ENCODE results near the gene MBD2. TPM values are rescaled to one million over a fixed set of nuclear protein-coding genes. Genes with fewer than 3 reads are reported as not detected.

MBD2 gene
- total and polyA plus RNA-seq, 2 donors (not counting 1 experiment from before 2014, with no cell fraction given) = 53.0 to 134 TPM

DNA sequence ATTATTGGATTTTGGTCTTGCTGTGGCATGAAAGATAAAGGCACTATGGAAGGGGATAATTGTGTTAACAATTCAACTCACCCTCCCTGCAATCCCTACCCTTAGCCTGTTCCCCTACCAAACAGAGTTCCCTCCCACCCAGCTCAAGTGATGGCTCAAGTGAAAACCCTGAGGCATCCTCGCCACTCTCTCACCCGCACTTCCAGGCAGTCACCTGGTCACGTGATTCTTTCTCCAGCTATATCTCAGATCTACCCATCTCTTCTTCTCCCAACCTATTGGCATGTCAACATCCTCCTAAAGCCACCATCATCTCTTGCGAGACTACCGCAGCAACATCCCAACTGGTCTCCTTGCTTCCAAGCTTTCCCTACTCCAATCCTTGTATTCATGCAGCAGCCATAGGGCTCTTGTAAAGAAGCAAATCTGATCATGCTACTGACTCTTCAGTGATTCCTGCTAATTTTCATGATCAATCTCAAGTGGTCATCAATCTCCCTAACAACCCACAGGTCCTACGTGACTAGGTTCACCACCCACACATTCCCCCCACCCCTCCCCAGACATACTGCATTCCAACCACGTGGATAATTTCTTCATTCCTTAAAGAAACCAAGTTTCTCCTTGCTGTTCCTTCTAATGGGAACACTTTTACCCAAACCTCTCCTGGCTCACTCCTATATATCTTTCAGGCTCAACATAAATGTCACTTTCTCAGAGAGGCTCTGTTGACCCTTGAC is 66.7 kb downstream of the MBD2 start:
- Histone ChIP-seq H3K4me3 (ENCODE audit: control extremely low read depth in 1 of 5, extremely low read depth in 1 of 5, insufficient read depth in 1 of 5, low read depth in 2 of 5, low read length in 4 of 5) (no peak overlapping the region), H3K4me1 (ENCODE audit: control insufficient read depth in 2 of 2, insufficient read depth in 2 of 2, low read length in 2 of 2) (no peaks in the 10 kb centered on the region), H4K20me1 (ENCODE audit: control insufficient read depth, insufficient read depth, low read length, poor library complexity, severe bottlenecking) (peaks cover 11% of the 10 kb centered on the region), H2AFZ (ENCODE audit: insufficient read depth, low read depth, low read length, poor library complexity, severe bottlenecking) (no peak overlapping the region), H3K27me3 (replicated peaks in 1 of 4; ENCODE audit: control extremely low read depth in 1 of 4, control insufficient read depth in 3 of 4, insufficient read depth in 4 of 4, low read length in 3 of 4) (no peaks in the 10 kb centered on the region), H3K27ac (ENCODE audit: low read length in 2 of 2) (no peak overlapping the region), H3K79me2 (ENCODE audit: control insufficient read depth, insufficient read depth, low read length) (peaks cover 4% of the 10 kb centered on the region), H3K4me2 (replicated peaks; ENCODE audit: low read depth, low read length, poor library complexity, severe bottlenecking) (no peak overlapping the region), H3K36me3 (replicated peaks in 1 of 2; ENCODE audit: control extremely low read depth in 1 of 2, control insufficient read depth in 1 of 2, extremely low read depth in 1 of 2, insufficient read depth in 2 of 2, low read length in 1 of 2) (peaks cover 20 to 93% of the 10 kb centered on the region in 2 experiments), H3K9ac (ENCODE audit: low read length) (no peak overlapping the region), H3K9me3 (ENCODE audit: control extremely low read depth in 1 of 3, control insufficient read depth in 2 of 3, insufficient read depth in 1 of 3, low read length in 2 of 3) (no peaks in the 10 kb centered on the region)
- ChIA-PET CTCF (no interaction called here), POLR2A (no interaction called here)
- H3K27ac Mint-ChIP-seq = no peak overlapping the region
- H3K4me1 Mint-ChIP-seq = no peaks in the 10 kb centered on the region
- no peak for TF ChIP-seq EZH2 (IDR thresholded peaks at IDR 0.05; ENCODE audit: borderline replicate concordance, insufficient read depth, low read depth, low read length, poor library complexity, severe bottlenecking)
- TF ChIP-seq, protein P1, sequence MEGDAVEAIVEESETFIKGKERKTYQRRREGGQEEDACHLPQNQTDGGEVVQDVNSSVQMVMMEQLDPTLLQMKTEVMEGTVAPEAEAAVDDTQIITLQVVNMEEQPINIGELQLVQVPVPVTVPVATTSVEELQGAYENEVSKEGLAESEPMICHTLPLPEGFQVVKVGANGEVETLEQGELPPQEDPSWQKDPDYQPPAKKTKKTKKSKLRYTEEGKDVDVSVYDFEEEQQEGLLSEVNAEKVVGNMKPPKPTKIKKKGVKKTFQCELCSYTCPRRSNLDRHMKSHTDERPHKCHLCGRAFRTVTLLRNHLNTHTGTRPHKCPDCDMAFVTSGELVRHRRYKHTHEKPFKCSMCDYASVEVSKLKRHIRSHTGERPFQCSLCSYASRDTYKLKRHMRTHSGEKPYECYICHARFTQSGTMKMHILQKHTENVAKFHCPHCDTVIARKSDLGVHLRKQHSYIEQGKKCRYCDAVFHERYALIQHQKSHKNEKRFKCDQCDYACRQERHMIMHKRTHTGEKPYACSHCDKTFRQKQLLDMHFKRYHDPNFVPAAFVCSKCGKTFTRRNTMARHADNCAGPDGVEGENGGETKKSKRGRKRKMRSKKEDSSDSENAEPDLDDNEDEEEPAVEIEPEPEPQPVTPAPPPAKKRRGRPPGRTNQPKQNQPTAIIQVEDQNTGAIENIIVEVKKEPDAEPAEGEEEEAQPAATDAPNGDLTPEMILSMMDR (IDR thresholded peaks at IDR 0.05) = no peak
- no peak overlapping the region for H3K4me3 Mint-ChIP-seq
- no peaks in the 10 kb centered on the region for H3K27me3 Mint-ChIP-seq
- WGBS (ENCODE audit: insufficient coverage) = 97% methylated on average over 7 of the region's 7 CpGs
- intact Hi-C loops (cut with micrococcal nuclease) = no loop called here
- H3K9me3 Mint-ChIP-seq (ENCODE audit: insufficient read depth) = no peaks in the 10 kb centered on the region
- ATAC-seq (ENCODE audit: low read depth) (no peak), DNase-seq (no peak)

DNA sequence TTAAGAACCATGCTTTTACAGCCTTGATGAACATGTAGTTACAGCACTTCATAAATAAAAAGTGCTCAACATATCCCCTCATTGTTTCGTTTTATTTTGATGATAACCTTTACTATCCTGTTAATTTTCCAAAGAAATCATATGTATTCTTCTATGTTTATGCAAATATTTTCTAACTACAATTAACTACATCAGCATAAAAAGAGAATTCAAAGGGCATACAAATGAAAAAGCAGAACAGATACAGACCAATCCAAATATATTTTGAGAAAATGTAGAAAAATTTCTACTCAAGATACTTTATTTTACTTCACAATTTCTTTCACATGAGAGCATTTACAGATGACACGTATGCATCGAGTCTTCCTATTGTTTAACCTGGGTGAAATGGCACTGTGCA is 69.1 kb downstream of the MBD2 start:
- Mint-ChIP-seq H3K27ac (no peak overlapping the region), H3K4me3 (no peak overlapping the region), H3K27me3 (no peaks in the 10 kb centered on the region), H3K4me1 (no peaks in the 10 kb centered on the region), H3K9me3 (ENCODE audit: insufficient read depth) (no peaks in the 10 kb centered on the region)
- H2AFZ ChIP-seq (ENCODE audit: insufficient read depth, low read depth, low read length, poor library complexity, severe bottlenecking) = no peak overlapping the region
- H3K36me3 ChIP-seq (replicated peaks in 1 of 2; ENCODE audit: control extremely low read depth in 1 of 2, control insufficient read depth in 1 of 2, extremely low read depth in 1 of 2, insufficient read depth in 2 of 2, low read length in 1 of 2) = peaks cover 20 to 72% of the 10 kb centered on the region in 2 experiments
- no peak overlapping the region for H3K4me3 ChIP-seq (ENCODE audit: control extremely low read depth in 1 of 5, extremely low read depth in 1 of 5, insufficient read depth in 1 of 5, low read depth in 2 of 5, low read length in 4 of 5)
- no peak for DNase-seq
- H3K9me3 ChIP-seq (ENCODE audit: control extremely low read depth in 1 of 3, control insufficient read depth in 2 of 3, insufficient read depth in 1 of 3, low read length in 2 of 3) = no peaks in the 10 kb centered on the region
- no peaks in the 10 kb centered on the region for H3K4me1 ChIP-seq (ENCODE audit: control insufficient read depth in 2 of 2, insufficient read depth in 2 of 2, low read length in 2 of 2)
- no peak overlapping the region for H3K9ac ChIP-seq (ENCODE audit: low read length)
- no peaks in the 10 kb centered on the region for H3K79me2 ChIP-seq (ENCODE audit: control insufficient read depth, insufficient read depth, low read length)
- peaks cover 11% of the 10 kb centered on the region for H4K20me1 ChIP-seq (ENCODE audit: control insufficient read depth, insufficient read depth, low read length, poor library complexity, severe bottlenecking)
- no peak overlapping the region for H3K27ac ChIP-seq (ENCODE audit: low read length in 2 of 2)
- WGBS (ENCODE audit: insufficient coverage) = no CpG with 5 or more reads among the region's 3 CpGs
- ChIA-PET CTCF (no interaction called here), POLR2A (no interaction called here)
- no peak for TF ChIP-seq EZH2 (IDR thresholded peaks at IDR 0.05; ENCODE audit: borderline replicate concordance, insufficient read depth, low read depth, low read length, poor library complexity, severe bottlenecking)
- TF ChIP-seq, protein P1 (IDR thresholded peaks at IDR 0.05) = no peak
- ATAC-seq (ENCODE audit: low read depth) = no peak
- intact Hi-C loops (cut with micrococcal nuclease) = no loop called here
- no peak overlapping the region for H3K4me2 ChIP-seq (replicated peaks; ENCODE audit: low read depth, low read length, poor library complexity, severe bottlenecking)
- H3K27me3 ChIP-seq (replicated peaks in 1 of 4; ENCODE audit: control extremely low read depth in 1 of 4, control insufficient read depth in 3 of 4, insufficient read depth in 4 of 4, low read length in 3 of 4) = no peaks in the 10 kb centered on the region
